WTC11 (cell line): Measurements from ENCODE around the gene MYL12B. TPM values are rescaled to one million over a fixed set of nuclear protein-coding genes. Genes with fewer than 3 reads are reported as not detected.

ENCODE experiments used
- ATAC-seq: fragments of 200-7000 bp; cut with Tn5 transposase; 2 replicates; pipeline ENCODE4 v1.10.0; 2021; ENCODE audit warnings: mild to moderate bottlenecking, moderate library complexity
- CTCF ChIA-PET: fragments of 300-600 bp; sonication (Branson Sonifier 250); formaldehyde crosslinking; loops from one replicate; lab custom pipeline; 2021; ENCODE audit warnings: antibody characterized with exemption; lab: Charles Lee
- POLR2A ChIA-PET: fragments of 350-600 bp; sonication (Branson Sonifier 250); formaldehyde crosslinking; loops from one replicate; lab custom pipeline; 2021; ENCODE audit warnings: antibody characterized with exemption; lab: Charles Lee
- DNase-seq: peaks from one replicate; pipeline ENCODE4 v3.0.0; 2021; ENCODE audit warnings: low spot score
- H3K27ac Mint-ChIP-seq: 2 replicates; pipeline ENCODE4 v1.8.0; 2021; ENCODE audit warnings: mixed read lengths
- H3K27me3 Mint-ChIP-seq: 2 replicates; pipeline ENCODE4 v1.8.0; 2021; ENCODE audit warnings: low read depth, mild to moderate bottlenecking, moderate library complexity, mixed read lengths
- H3K36me3 Mint-ChIP-seq: 2 replicates; pipeline ENCODE4 v1.8.0; 2021; ENCODE audit warnings: mixed read lengths
- H3K4me1 Mint-ChIP-seq: 2 replicates; pipeline ENCODE4 v1.8.0; 2022; ENCODE audit warnings: mixed read lengths
- H3K4me3 Mint-ChIP-seq: 2 replicates; pipeline ENCODE4 v1.8.0; 2021; ENCODE audit warnings: mild to moderate bottlenecking, moderate library complexity, mixed read lengths
- H3K9me3 Mint-ChIP-seq: 2 replicates; pipeline ENCODE4 v1.8.0; 2021; ENCODE audit warnings: mixed read lengths
- ARID4B ChIP-seq: sonication (generic); formaldehyde crosslinking; IDR thresholded peaks from 2 replicates; pipeline ENCODE4 v1.8.0; 2023; ENCODE audit warnings: missing genetic modification reagents, mild to moderate bottlenecking, borderline replicate concordance
- CREB1 ChIP-seq: sonication (generic); formaldehyde crosslinking; IDR thresholded peaks from 2 replicates; pipeline ENCODE4 v1.8.0; 2023; ENCODE audit warnings: mild to moderate bottlenecking, missing genetic modification reagents
- E2F1 ChIP-seq: sonication (generic); formaldehyde crosslinking; IDR thresholded peaks from 2 replicates; pipeline ENCODE4 v1.8.0; 2022; ENCODE audit warnings: mild to moderate bottlenecking, missing genetic modification reagents
- EMX1 ChIP-seq: fragments of 250-450 bp; sonication (Bioruptor Pico); IDR thresholded peaks from 2 replicates; pipeline ENCODE4 v1.8.0; 2021; ENCODE audit warnings: mild to moderate bottlenecking
- ESRRA ChIP-seq: sonication (generic); formaldehyde crosslinking; IDR thresholded peaks from 2 replicates; pipeline ENCODE4 v1.8.1; 2022; ENCODE audit warnings: mild to moderate bottlenecking, missing genetic modification reagents, borderline replicate concordance
- FOXP1 ChIP-seq: sonication (generic); formaldehyde crosslinking; IDR thresholded peaks from 2 replicates; pipeline ENCODE4 v1.8.0; 2022; ENCODE audit warnings: missing genetic modification reagents, mild to moderate bottlenecking, moderate library complexity, borderline replicate concordance
- FOXP4 ChIP-seq: sonication (generic); formaldehyde crosslinking; IDR thresholded peaks from 2 replicates; pipeline ENCODE4 v1.8.0; 2022; ENCODE audit warnings: mild to moderate bottlenecking, missing genetic modification reagents
- GABPB1 ChIP-seq: sonication (generic); formaldehyde crosslinking; IDR thresholded peaks from 2 replicates; pipeline ENCODE4 v1.8.1; 2023; ENCODE audit warnings: mild to moderate bottlenecking, missing genetic modification reagents
- JUN ChIP-seq: sonication (generic); formaldehyde crosslinking; IDR thresholded peaks from 2 replicates; pipeline ENCODE4 v1.8.0; 2023; ENCODE audit warnings: mild to moderate bottlenecking, missing genetic modification reagents
- MAX ChIP-seq: sonication (generic); formaldehyde crosslinking; IDR thresholded peaks from 2 replicates; pipeline ENCODE4 v1.8.0; 2022; ENCODE audit warnings: mild to moderate bottlenecking, missing genetic modification reagents
- MLX ChIP-seq: sonication (generic); formaldehyde crosslinking; IDR thresholded peaks from 2 replicates; pipeline ENCODE4 v1.8.1; 2023; ENCODE audit warnings: mild to moderate bottlenecking, missing genetic modification reagents, moderate library complexity
- NFATC4 ChIP-seq: fragments of 250-450 bp; sonication (Bioruptor Pico); IDR thresholded peaks from 2 replicates; pipeline ENCODE4 v1.9.0; 2021; ENCODE audit warnings: mild to moderate bottlenecking
- PRRX2 ChIP-seq: fragments of 250-450 bp; sonication (Bioruptor Pico); IDR thresholded peaks from 2 replicates; pipeline ENCODE4 v1.8.0; 2021; ENCODE audit warnings: mild to moderate bottlenecking
- RELA ChIP-seq: sonication (generic); formaldehyde crosslinking; IDR thresholded peaks from 2 replicates; pipeline ENCODE4 v1.8.1; 2022; ENCODE audit warnings: missing genetic modification reagents, mild to moderate bottlenecking, borderline replicate concordance
- SMAD4 ChIP-seq: sonication (generic); formaldehyde crosslinking; IDR thresholded peaks from 2 replicates; pipeline ENCODE4 v1.8.0; 2022; ENCODE audit warnings: mild to moderate bottlenecking, missing genetic modification reagents
- SOX15 ChIP-seq: fragments of 250-450 bp; sonication (Bioruptor Pico); IDR thresholded peaks from 2 replicates; pipeline ENCODE4 v1.9.0; 2021; ENCODE audit warnings: mild to moderate bottlenecking
- STAT6 ChIP-seq: sonication (generic); formaldehyde crosslinking; conservative IDR thresholded peaks from 2 replicates; pipeline ENCODE4 v1.8.1; 2023; ENCODE audit warnings: mild to moderate bottlenecking, low read depth, missing genetic modification reagents, moderate library complexity
- TCF7 ChIP-seq: sonication (generic); formaldehyde crosslinking; IDR thresholded peaks from 2 replicates; pipeline ENCODE4 v1.8.0; 2022; ENCODE audit warnings: mild to moderate bottlenecking, low read depth, missing genetic modification reagents, moderate library complexity
- TP53 ChIP-seq: sonication (generic); formaldehyde crosslinking; IDR thresholded peaks from 2 replicates; pipeline ENCODE4 v1.8.1; 2023; ENCODE audit warnings: mild to moderate bottlenecking, missing genetic modification reagents
- ZNF263 ChIP-seq: sonication (generic); formaldehyde crosslinking; IDR thresholded peaks from 2 replicates; pipeline ENCODE4 v1.8.1; 2022; ENCODE audit warnings: low read depth, mild to moderate bottlenecking, moderate library complexity, missing genetic modification reagents
- ZNF281 ChIP-seq: sonication (generic); formaldehyde crosslinking; IDR thresholded peaks from 2 replicates; pipeline ENCODE4 v1.8.0; 2023; ENCODE audit warnings: mild to moderate bottlenecking, missing genetic modification reagents
- ZNF396 ChIP-seq: fragments of 250-450 bp; sonication (Bioruptor Pico); IDR thresholded peaks from 2 replicates; pipeline ENCODE4 v1.8.0; 2021; ENCODE audit warnings: mild to moderate bottlenecking, moderate library complexity, borderline replicate concordance
- ZNF671 ChIP-seq: fragments of 250-450 bp; sonication (Bioruptor Pico); IDR thresholded peaks from 2 replicates; pipeline ENCODE4 v1.8.0; 2021; ENCODE audit warnings: mild to moderate bottlenecking
- total RNA-seq: library from RNA; stranded (reverse); gene quantifications from 3 replicates; pipeline ENCODE4 v1.2.3, GENCODE V29; 2021

Gene MYL12B
- total RNA-seq, 1 experiment from 2014 or later = 173 TPM

- peak overlapping the region; percentile 35; the same call in 1 of the 2 replicates for H3K27ac Mint-ChIP-seq
- H3K4me3 Mint-ChIP-seq = no peak overlapping the region
- peaks cover 15% of the 10 kb centered on the region for H3K36me3 Mint-ChIP-seq
- ChIA-PET POLR2A (no interaction called here), CTCF (interaction anchor here (0.9 kb wide), 1 partner anchor 397 kb away, joined by 3 read pairs; no protein-coding TSS in a partner anchor)
- DNase-seq (no peak), ATAC-seq (no peak)
- H3K4me1 Mint-ChIP-seq = peaks cover 35% of the 10 kb centered on the region
- H3K9me3 Mint-ChIP-seq = no peaks in the 10 kb centered on the region
- H3K27me3 Mint-ChIP-seq = no peaks in the 10 kb centered on the region
- no peak for TF ChIP-seq STAT6 (CRISPR knock-in tag)
- TF ChIP-seq RELA (CRISPR knock-in tag) = no peak
- TF ChIP-seq EMX1 = no peak
- no peak for TF ChIP-seq SMAD4 (CRISPR knock-in tag)
- no peak for TF ChIP-seq FOXP1 (CRISPR knock-in tag)
- no peak for TF ChIP-seq PRRX2 (CRISPR knock-in tag)
- TF ChIP-seq TP53 (CRISPR knock-in tag) = no peak
- TF ChIP-seq ZNF281 (CRISPR knock-in tag) = no peak
- no peak for TF ChIP-seq MAX (CRISPR knock-in tag)
- no peak for TF ChIP-seq ZNF263 (CRISPR knock-in tag)
These were observed 8.0 kb downstream of the MYL12B start for GRCh38 chr18:3269914-3270299.

- ATAC-seq (no peak), DNase-seq (no peak)
- POLR2A ChIA-PET = no interaction called here
- Mint-ChIP-seq H3K9me3 (no peaks in the 10 kb centered on the region), H3K4me3 (no peak overlapping the region), H3K36me3 (peaks cover 33% of the 10 kb centered on the region), H3K27me3 (no peaks in the 10 kb centered on the region), H3K27ac (no peak overlapping the region), H3K4me1 (peaks cover 28% of the 10 kb centered on the region)
- CTCF ChIA-PET = no interaction called here
- TF ChIP-seq CREB1 = no peak
- TF ChIP-seq E2F1 (CRISPR knock-in tag) = no peak
- no peak for TF ChIP-seq EMX1
- no peak for TF ChIP-seq JUN (CRISPR knock-in tag)
- no peak for TF ChIP-seq ESRRA (CRISPR knock-in tag)
- TF ChIP-seq SOX15 (CRISPR knock-in tag) = no peak
- TF ChIP-seq NFATC4 (CRISPR knock-in tag) = no peak
- no peak for TF ChIP-seq TCF7 (CRISPR knock-in tag)
- no peak for TF ChIP-seq ZNF671
- no peak for TF ChIP-seq ZNF396 (CRISPR knock-in tag)
- TF ChIP-seq ARID4B = no peak
- TF ChIP-seq FOXP4 (CRISPR knock-in tag) = no peak
- no peak for TF ChIP-seq MLX (CRISPR knock-in tag)
- no peak for TF ChIP-seq FOXP1 (CRISPR knock-in tag)
- no peak for TF ChIP-seq GABPB1 (CRISPR knock-in tag)
These were observed 11.1 kb downstream of the MYL12B start for GRCh38 chr18:3273042-3273441.
